NCI-H2081 (cell line): ENCODE measurements around the gene SLX1A.
"Not testable (repeated sequence)": the region's sequence is repeated elsewhere in the genome, so short reads cannot be mapped to it uniquely, and the experiment has no call there.

Experiments
- DNase-seq, 2 experiments: peaks; one replicate each; lab custom pipeline; 2025; lab: John Stamatoyannopoulos, UW

Gene SLX1A

GRCh38 chr16:30193615-30194014 is at the start of gene SLX1A, which contains the start of gene BOLA2B:
SLX1A (plus strand) TSS chr16:30193875; CDS start chr16:30194085, 210 bp downstream.
BOLA2B (minus strand) TSS chr16:30193666; CDS start chr16:30193595, 71 bp downstream.
- not testable (repeated sequence) for DNase-seq

DNA sequence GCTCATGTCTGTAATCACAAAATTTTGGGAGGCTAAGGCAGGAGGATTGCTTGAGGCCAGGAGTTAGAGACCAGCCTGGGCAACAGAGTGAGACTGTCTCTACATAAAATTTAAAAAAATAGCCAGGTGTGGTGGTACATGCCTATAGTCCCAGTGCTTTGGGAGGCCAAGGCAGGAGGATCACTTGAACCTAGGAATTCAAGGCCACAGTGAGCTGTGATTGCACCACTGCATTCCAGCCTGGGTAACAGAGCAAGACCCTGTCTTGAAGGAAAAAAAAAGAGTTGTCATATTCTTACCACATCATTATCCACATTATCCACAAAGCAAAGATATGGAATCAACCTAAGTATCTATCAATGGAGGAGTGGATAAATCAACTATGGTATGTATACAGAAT is 49.7 kb upstream of the SLX1A start:
- no peak for DNase-seq

DNA sequence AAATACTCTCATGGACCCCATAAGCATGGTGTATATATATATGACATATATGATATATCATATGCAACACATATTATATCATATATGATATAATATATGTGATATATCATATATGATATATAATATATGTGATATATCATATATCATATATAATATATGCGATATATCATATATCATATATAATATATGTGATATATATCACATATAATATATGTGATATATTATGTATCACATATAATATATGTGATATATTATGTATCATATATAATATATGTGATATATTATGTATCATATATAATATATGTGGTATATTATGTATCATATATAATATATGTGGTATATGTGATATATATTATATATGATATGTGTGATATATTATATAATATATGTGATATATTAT is 48.8 kb upstream of the SLX1A start:
- DNase-seq = no peak

DNA sequence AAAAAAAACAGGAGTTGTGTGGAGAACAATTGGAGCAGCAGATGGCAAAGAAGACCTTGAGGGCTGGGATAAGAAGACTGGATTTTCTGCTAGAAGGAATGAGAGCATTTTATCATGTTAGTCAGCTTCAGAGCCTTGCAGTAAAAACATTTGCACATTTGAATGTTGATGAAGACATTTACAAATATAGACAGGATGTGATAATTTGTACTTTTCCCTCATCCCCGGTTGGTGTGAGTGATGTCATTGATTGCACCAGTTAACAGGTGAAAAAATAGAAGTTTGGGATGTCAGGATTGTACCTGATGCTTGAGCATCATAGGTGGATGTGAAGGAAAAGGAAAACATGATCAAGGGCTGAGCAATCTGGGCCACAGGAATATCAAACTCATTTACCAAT is 48.0 kb upstream of the SLX1A start:
- no peak for DNase-seq

DNA sequence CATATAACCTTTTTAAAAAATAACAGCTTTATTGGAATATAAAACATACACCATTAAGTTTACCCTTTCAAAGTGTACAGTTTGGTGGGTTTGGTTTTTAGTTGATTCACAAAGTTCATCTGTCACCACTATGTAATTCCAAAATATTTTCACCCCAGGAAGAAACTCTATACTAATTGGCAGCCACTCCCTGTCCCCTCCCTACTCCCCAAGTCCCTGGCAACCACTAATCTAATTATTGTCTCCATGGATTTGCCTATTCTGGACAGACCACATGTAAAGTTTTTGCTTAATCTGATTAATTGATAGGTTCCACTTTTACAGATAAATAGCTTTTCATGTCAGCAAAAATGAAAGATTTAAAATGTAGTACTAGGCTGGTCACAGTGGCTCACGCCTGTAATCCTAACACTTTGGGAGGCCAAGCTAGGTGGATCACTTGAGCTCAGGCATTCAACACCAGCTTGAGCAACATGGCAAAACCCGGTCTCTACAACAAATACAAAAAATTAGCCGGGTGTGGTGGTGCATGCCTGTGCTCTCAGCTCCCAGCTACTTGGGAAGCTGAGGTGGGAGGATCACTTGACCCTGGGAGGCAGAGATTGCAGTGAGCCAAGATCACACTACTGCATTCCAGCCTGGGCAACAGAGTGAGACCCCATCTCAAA is 45.7 kb upstream of the SLX1A start:
- no peak for DNase-seq

GRCh38 chr16:30149250-30149930 is 44.3 kb upstream of the SLX1A start:
- DNase-seq = no peak

DNA sequence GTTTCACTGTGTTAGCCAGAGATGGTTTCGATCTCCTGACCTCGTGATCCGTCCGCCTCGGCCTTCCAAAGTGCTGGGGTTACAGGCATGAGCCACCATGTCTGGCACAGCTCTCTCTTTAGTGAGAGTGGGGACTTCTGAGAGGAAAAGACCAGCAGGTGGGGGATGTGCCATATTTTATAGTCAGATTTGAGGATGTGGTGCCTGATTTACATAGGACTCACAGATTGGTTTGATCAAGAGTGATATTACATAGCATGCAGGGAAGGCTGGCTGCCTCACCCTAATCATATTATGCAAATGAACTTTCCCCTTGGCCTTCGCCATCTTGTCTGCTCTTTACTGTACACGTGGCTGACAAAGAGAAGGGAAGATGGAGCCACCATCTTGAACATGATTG is 42.6 kb upstream of the SLX1A start:
- no peak for DNase-seq

DNA sequence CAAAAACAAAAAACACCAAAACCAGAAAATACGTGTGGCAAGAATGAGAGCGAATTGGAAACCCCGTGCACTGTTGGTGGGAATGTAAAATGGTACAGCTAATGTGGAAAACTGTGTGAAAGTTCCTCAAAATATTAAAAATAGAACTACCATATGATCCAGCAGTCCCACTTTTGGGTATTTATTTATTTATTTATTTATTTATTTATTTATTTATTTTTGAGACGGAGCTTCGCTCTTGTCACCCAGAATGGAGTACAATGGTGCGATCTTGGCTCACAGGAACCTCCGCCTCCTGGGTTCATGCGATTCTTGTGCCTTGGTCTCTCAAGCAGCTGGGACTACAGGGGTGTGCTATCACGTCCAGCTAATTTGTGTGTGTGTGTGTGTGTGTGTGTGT is 41.2 kb upstream of the SLX1A start:
- DNase-seq = no peak

DNA sequence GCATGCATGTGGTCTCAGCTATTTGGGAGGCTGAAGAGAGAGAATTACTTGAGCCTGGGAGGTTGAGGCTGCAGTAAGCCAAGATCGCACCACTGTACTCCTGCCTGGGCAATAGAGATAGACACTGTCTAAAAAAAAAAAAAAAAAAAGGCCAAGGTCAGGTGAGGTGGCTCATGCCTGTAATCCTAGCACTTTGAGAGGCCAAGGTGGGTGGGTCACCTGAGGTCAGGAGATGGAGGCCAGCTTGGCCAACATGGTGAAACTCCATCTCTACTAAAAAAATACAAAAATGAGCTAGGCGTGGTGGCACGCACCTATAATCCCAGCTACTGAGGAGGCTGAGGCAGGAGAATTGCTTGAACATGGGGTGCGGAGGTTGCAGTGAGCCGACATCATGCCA is 38.5 kb upstream of the SLX1A start:
- DNase-seq = no peak

DNA sequence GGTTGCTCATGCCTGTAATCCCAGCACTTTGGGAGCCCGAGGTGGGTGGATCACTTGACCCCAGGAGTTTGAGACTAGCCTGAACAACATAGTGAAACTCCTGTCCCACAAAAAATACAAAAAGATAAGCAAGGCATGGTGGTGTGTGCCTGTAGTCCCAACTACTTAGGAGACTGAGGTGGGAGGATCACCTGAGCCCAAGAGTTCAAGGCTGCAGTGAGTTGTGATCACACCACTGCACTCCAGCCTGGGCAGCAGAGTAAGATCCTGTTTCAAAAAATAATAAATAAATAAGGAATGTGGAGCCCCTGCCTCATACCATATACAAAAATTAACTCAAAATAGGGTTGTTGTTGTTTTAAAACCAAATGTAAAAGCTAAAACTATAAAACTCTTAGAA is 36.5 kb upstream of the SLX1A start:
- DNase-seq = no peak

DNA sequence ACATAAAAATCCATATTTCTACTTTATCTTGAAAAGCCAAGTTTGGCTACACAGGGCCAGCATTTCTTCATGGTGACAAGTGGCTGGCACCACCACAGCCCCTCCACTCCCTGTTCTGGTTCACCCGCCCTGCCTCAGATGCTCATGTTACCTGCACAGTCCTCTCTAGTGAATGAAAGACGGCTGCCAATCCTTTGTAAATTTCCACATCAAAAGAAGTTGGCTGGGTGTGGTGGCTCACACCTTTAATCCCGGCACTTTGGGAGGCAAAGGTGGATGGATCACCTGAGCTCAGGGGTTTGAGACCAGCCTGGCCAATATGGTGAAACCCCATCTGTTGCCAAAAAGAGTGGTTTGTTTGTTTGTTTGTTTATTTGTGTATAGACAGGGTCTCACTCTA is 30.1 kb upstream of the SLX1A start:
- DNase-seq = no peak

GRCh38 chr16:30166202-30166902 is 27.3 kb upstream of the SLX1A start:
- DNase-seq = no peak

- DNase-seq = not testable (repeated sequence)
Measured at GRCh38 chr16:30168746-30169145, 24.9 kb upstream of the SLX1A start.

- not testable (repeated sequence) for DNase-seq
Measured at GRCh38 chr16:30169416-30169815, 24.3 kb upstream of the SLX1A start.

- not testable (repeated sequence) for DNase-seq
Measured at GRCh38 chr16:30170145-30170544, 23.5 kb upstream of the SLX1A start.

- DNase-seq = no peak
Measured at GRCh38 chr16:30173054-30173453, 20.6 kb upstream of the SLX1A start.

GRCh38 chr16:30176876-30177275 is 16.8 kb upstream of the SLX1A start:
- not testable (repeated sequence) for DNase-seq

- no peak for DNase-seq
Measured at GRCh38 chr16:30179195-30179594, 14.5 kb upstream of the SLX1A start.

- DNase-seq = no peak
Measured at GRCh38 chr16:30179931-30180330, 13.7 kb upstream of the SLX1A start.

- no peak for DNase-seq
Measured at GRCh38 chr16:30180741-30181140, 12.9 kb upstream of the SLX1A start.

DNA sequence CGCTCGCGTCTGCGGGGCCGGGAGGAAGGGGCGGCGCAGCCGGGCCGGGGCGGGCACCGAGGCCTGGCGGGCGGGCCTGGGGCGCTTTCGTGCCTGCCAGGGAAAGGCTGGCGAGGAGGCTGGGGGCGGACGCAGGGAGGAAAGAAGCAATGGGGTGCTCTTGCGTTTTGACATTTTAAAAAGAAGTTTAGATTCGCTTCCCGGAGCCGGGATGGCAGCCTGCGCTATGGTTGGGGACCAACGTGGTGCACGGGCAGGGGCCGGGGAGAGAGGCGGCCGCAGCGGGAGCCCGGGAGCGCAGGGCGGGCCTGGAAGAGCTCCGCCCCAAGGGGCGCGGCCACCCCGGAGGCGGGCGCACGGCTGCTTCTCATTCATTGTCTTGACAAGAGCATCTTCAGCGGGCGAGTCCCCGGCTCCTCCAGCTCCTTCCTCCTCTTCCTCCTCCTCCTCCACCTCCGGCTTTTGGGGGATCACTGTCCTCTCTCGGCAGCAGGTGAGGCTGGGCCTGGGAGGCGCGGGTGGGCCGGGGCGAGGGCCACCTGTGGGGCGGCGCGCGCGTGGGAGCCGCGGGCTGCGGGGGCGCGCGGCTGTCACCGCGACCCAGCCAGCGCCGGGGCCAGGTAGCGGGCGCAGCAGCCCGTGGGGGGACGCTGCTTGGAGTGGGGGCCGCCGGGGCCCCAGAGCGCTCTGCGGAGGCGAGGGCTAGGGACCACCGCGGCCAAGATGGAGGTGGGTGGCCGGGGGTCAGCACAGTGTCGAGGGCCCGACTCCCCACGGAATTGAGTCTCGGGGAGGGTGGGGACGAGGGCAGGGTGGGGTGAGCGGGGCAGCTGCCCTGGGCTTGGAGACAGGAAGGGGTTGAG is 10.2 kb upstream of the SLX1A start, which contains the start of gene CORO1A:
Gene CORO1A, plus strand, starts transcription at position 370 of the 863 bp plus-strand sequence. CDS start 1,608 bp downstream, outside the sequence.
- peak; percentile 37 to 63 for DNase-seq
